Chondrocyte (in vitro differentiated cells): Measurements from ENCODE around the gene OR9Q1. TPM values are rescaled to one million over a fixed set of nuclear protein-coding genes. Genes with fewer than 3 reads are reported as not detected.

Source experiments
- DNase-seq: peaks from one replicate; pipeline ENCODE4 v3.0.0; 2021; ENCODE audit warnings: mixed read lengths, low spot score
- H3K27ac Mint-ChIP-seq: one replicate; pipeline ENCODE4 v1.8.0; 2021; ENCODE audit warnings: mild to moderate bottlenecking, moderate library complexity, mixed read lengths; ENCODE audit not compliant: unreplicated experiment
- H3K27me3 Mint-ChIP-seq: 2 replicates; pipeline ENCODE4 v1.8.0; 2021; ENCODE audit warnings: low read depth, mixed read lengths
- H3K36me3 Mint-ChIP-seq: 2 replicates; pipeline ENCODE4 v1.8.0; 2021; ENCODE audit warnings: low read depth, mixed read lengths
- H3K4me1 Mint-ChIP-seq: 2 replicates; pipeline ENCODE4 v1.8.0; 2021; ENCODE audit warnings: low read depth, mild to moderate bottlenecking, mixed read lengths
- H3K4me3 Mint-ChIP-seq: one replicate; pipeline ENCODE4 v1.8.0; 2021; ENCODE audit warnings: mild to moderate bottlenecking, moderate library complexity, mixed read lengths; ENCODE audit not compliant: unreplicated experiment
- H3K9me3 Mint-ChIP-seq: 2 replicates; pipeline ENCODE4 v1.8.0; 2021; ENCODE audit warnings: low read depth, mixed read lengths
- CTCF ChIP-seq: fragments of 200-600 bp; sonication (generic); IDR thresholded peaks from 2 replicates; pipeline ENCODE4 v1.5.0; 2021; ENCODE audit warnings: antibody characterized with exemption, mild to moderate bottlenecking, moderate library complexity
- total RNA-seq: library from RNA; stranded (reverse); gene quantifications from 3 replicates; pipeline ENCODE4 v1.2.1, GENCODE V29; 2021

OR9Q1 gene
- total RNA-seq, 1 donor from 2014 or later, result not detected

GRCh38 chr11:58152781-58153180 lies 129.1 kb downstream of the OR9Q1 start:
- no peak for DNase-seq
- no peaks in the 10 kb centered on the region for H3K4me1 Mint-ChIP-seq
- peaks cover 12% of the 10 kb centered on the region for H3K27me3 Mint-ChIP-seq
- no peak overlapping the region for H3K4me3 Mint-ChIP-seq
- H3K9me3 Mint-ChIP-seq, result no peaks in the 10 kb centered on the region
- H3K36me3 Mint-ChIP-seq, result no peaks in the 10 kb centered on the region
- H3K27ac Mint-ChIP-seq, result no peak overlapping the region
- no peak for TF ChIP-seq CTCF

GRCh38 chr11:58164389-58164788 lies 140.7 kb downstream of the OR9Q1 start:
- no peak for TF ChIP-seq CTCF
- H3K4me1 Mint-ChIP-seq, result no peaks in the 10 kb centered on the region
- H3K27me3 Mint-ChIP-seq, result peaks cover 12% of the 10 kb centered on the region
- H3K27ac Mint-ChIP-seq, result no peak overlapping the region
- H3K4me3 Mint-ChIP-seq, result no peak overlapping the region
- DNase-seq, result no peak
- H3K36me3 Mint-ChIP-seq, result no peaks in the 10 kb centered on the region
- peaks cover 5% of the 10 kb centered on the region for H3K9me3 Mint-ChIP-seq

- DNase-seq, result no peak
Measured at GRCh38 chr11:58164990-58165389, 141.3 kb downstream of the OR9Q1 start.

GRCh38 chr11:58165504-58166106 lies 141.9 kb downstream of the OR9Q1 start:
- no peak for TF ChIP-seq CTCF
- no peak for DNase-seq
- Mint-ChIP-seq H3K9me3 (no peaks in the 10 kb centered on the region), H3K27ac (no peak overlapping the region), H3K4me3 (no peak overlapping the region), H3K4me1 (no peaks in the 10 kb centered on the region), H3K27me3 (peaks cover 12% of the 10 kb centered on the region), H3K36me3 (no peaks in the 10 kb centered on the region)

More at GRCh38 chr11:58164990-58165389, 141.3 kb downstream of the OR9Q1 start:
- Mint-ChIP-seq H3K27me3 (peaks cover 12% of the 10 kb centered on the region), H3K4me3 (no peak overlapping the region), H3K9me3 (peaks cover 3% of the 10 kb centered on the region), H3K27ac (no peak overlapping the region), H3K4me1 (no peaks in the 10 kb centered on the region), H3K36me3 (no peaks in the 10 kb centered on the region)
- no peak for TF ChIP-seq CTCF

- Mint-ChIP-seq H3K9me3 (no peaks in the 10 kb centered on the region), H3K27ac (no peak overlapping the region), H3K27me3 (peaks cover 2% of the 10 kb centered on the region), H3K4me3 (no peak overlapping the region), H3K4me1 (no peaks in the 10 kb centered on the region), H3K36me3 (no peaks in the 10 kb centered on the region)
- DNase-seq, result no peak
- TF ChIP-seq CTCF, result no peak
Measured at GRCh38 chr11:58177409-58178054, 153.9 kb downstream of the OR9Q1 start.
